NCI-H345 treated with DMSO at 0.1 percent for 48 hours (cell line): ENCODE measurements around the gene ALDH3A1.
A peak's percentile ranks its signal among the peaks of the same experiment; 100 is the strongest.

Source experiments
- DNase-seq: peaks from one replicate; lab custom pipeline; 2025; ENCODE audit not compliant: unreplicated experiment; lab: John Stamatoyannopoulos, UW

The ALDH3A1 gene

DNA sequence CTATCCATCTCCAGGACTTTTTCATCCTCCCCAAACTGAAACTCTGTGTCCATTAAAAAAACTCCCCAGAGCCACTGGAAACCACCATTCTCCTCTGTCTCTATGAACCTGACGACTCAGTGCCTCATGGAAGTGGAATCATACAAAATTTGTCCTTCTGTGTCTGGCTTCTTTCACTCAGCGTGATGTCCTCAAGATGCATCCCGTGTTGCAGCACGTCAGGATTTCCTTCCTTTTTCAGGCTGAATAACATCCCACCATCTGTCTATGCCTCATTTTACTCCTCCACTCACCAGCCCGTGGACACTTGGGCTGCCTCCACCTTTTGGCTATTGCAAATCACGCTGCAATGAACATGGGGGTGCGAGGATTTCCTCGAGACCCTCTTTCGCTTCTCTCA, 12.6 kb upstream of the ALDH3A1 start:
- no peak for DNase-seq

DNA sequence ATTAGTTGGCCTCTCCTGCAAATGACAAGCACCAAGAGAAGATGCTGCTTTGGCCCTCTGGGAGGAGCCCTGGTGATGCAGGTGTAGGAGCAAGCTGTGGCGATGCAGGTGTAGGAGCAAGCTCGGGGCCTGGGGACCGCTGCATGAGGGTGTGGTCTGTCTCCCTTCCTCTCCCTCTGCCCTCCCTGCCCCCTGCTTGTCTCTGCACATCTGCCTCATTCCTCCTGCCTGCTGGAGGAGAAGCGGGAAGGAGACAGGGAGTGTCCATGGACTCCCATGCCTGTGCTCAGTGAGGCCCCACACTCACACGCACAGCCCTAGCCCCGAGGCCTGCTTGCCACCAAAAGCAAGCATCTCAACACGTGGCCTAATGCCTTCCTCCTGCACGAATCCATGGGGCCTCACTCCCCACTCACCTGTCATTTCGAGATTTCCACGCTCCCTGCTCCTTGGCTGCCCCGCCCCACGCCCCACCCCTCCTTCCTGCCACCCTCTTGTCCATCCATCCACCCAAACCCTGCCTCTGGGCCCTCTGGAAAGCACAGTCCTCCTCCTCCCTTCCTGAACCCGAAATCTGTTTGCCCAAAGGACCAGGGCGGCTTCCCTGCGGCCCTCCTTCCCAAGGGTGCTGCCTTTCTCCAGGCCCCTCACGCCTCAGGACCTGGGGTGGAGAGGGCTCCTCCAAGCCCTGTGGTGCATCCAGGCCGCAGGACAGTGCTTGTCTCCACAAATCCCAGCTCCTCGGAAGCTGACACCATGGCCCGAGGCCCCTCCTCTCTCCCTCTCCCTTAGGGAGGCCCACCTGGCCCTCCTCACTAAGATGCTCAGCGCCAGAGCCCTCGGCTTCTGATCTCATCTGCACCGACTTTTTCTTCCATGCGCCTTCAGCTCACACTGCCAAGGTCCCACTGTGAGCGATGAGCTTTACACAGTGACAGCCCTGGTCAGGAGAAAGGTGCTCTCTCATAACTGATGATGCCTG, 11.8 kb upstream of the ALDH3A1 start:
- DNase-seq, result no peak

DNA sequence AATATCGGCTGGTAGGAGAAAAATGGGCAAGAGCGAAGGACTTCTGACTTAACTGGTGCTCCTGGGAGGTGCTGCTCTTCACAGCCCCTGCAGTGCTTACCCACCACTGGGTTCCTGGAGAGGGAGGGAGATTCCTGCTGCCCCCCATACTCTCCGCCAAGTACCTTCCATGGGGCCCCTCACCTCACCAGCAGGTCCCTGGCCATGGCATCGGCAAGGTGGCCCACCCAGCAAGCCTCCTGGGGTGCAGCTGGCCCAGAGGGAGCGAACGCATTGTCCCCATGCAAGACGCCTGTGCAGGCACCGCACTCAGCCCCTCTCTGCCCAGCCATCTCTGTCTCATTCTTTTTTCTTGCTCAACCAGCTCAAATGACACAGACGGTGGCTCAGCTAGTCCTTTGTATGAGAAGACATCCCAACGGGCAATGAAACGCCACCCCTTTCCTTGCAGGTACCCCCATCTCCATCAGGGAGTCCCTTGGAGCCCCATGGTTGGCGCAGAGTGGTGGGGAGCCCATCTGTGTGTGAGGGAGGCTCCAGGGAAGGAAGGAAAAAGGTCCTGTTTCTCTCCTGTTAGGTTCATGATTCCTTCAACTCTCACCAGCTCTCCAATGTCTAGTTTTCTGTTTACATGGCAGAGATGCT, 9.6 kb upstream of the ALDH3A1 start:
- no peak for DNase-seq

DNA sequence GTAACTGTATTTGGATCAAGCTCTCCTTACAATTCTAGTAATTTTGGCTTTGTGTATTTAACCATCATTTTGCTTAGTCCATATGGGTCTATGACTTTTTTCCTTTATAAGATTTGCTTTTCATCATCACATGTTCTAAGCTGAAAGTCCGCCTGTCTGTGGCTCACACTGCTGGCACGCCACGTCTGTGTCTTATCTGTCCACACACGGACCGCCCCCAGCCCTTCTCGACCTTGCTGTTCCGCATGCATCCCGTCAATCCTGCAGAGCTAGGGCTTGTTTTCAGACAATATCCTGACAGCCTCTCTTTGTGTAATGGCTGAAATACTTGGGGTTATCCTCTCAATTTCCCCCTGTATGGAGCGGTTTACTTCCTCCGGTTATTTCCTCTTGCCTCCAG, 8.4 kb upstream of the ALDH3A1 start:
- DNase-seq, result no peak

DNA sequence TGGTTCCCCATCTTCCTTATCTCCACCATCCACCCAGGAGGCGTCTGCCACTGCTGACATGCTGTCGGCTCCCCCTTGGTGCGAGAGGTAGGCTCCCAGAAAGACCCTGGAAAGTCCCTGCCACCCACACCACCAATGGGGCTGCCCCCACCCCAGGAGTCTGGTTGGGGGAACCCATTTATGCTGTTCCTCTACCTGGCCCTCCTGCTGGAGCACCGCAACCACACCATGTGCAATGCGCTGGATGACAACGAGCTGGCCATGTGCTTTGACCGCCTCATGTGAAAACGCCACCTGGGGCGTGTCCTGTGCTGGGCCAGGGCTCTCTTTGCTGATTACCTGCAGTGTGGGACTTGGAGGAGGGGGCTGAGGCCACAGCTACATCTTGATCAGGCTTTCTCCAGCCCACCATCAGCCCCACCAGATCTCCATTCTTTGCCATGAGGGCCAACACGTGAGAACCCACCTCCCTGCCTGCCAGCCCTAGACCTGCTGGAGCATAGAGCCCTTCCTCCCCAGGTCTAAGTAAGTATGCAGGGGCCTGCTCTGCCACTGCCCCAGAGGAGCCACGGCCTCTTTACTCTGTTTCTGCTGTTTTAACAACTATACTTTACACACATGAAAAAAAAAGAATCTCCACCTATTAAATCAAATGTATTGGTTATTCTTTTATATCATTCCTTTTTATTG, 7.9 kb upstream of the ALDH3A1 start:
- DNase-seq, result no peak

DNA sequence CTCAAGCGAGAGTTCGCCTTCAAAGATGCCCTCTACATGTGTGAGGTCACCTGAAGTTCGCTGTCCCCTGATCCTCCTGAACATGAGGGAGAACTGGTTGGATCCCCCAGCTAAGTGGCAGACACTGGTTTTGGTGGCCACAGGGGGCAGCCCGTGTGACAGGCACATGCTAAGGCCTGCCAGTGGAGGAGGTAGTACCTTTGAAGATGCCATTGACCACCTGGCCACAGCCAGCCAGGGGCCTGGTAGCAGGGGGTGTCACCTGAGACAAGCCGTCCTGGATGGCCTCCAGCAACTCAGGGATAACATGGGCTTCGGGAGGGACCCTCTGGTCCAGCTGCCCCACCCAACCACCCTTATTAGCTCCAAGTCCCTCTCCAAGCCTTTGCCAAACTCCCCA, 7.3 kb upstream of the ALDH3A1 start:
- no peak for DNase-seq

DNA sequence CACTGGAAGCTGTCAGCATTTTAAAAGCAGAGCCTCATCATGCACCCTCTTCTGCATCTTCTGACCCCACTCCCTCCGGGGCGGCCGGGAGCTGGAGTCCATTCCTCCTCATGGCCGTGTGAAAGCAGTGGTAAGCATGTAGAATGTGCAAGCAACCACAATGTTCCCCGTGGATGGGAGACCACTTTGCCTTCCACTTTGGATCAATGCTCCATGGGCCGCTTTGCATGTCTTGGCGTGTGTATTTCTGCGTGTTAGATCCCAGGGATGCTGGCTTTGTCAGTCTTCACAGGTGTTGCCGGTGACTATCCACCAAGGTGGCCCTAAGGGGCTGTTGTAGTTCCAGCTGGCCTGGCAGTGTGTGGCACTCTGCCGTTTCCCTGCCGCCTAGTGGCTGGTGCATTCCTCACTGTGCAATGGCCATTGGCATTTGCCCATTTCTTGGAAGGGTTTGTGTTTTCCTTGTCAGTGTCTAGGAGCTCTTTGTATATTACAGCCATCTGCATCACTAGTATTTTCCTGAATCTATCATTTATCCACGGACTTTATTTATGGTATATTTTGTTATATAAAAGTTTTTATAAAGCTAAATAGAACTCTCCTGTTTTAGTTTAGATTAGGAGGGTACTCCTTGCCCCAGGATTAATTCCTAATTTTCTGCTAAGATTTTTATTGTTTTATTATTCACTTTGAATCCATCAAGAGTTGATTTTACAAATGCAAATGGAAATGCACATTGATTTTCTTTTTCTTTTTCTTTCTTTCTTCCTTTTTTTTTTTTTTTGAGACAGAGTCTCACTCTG, 5.8 kb upstream of the ALDH3A1 start:
- DNase-seq, result peak; percentile 20

DNA sequence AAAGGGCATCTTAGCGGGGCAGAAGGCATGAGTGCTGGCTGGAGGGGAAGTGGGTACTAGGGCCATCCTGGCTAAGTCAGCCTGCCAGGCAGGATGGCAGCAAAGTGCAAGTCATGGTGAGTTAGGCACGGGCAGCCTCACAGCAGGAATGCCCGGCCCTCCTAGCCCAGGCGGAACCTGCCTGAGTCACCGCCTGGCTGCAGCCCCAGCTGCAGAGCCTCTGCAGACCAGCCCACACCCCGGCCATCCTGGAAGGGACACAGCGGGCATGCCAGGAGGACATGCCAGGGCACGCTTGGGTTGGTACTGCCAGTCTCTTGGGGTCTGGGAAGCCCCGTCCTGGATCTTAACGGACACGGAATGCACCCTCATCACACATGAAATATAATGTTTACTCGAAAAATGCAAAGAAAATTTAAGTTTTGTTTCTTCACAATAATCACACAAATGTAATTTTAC, 5.0 kb upstream of the ALDH3A1 start:
- peak; percentile 8 for DNase-seq

DNA sequence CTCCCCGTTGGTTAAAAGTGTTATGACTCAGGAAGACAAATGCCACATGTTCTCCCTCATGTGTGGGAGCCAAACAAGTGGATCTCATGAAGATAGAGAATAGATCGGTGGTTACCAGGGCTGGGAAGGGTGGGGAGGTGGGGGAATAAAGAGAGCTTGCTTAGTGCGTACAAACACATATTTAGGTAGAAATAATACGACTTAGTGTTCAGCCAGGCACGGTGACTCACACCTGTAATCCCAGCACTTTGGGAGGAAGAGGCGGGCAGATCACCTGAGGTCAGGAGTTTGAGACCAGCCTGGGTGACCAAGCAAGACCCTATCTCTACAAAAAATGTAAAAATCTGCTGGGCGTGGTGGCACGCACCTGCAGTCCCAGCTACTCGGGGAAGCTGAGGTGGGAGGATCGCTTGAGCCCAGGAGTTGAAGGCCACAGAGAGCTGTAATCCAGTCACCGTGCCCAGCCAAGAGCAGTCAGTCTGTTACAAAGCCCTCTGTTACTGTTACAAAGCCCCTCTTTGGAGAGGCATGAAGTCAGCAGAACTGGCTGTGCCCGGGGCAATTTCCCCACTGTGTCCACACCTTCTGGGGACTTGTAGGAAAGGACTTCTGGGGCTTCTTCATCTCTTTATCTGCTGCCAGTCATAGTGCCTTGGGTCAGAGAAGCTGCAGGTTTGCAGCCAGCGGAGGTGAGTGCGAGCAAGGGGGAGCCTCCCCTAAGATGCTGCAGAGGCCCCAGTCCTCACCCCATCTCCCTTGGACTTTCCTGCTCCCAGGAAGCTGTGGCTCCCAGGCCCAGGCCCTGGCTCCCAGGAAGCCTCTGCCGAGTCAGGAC, 4.3 kb upstream of the ALDH3A1 start:
- DNase-seq, result no peak

DNA sequence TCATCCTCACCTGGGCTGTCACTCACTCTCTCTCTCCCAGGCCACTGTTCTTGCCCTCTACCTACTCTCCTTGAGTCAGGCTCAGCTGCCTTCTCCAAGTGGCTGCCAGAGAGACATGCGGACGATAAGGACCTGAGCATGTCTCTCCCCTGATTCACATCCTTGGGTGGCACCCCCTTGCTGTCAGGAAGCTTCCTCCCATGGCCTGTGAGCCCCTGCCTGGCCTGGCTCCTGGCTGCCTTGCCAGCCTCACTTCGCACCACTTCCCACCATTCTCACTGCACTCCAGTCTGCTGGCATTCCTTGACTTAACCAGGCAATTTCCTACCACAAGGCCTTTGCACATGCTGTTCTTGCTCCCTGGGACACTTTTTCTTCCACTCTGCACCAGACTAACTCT, 2.7 kb upstream of the ALDH3A1 start:
- no peak for DNase-seq

DNA sequence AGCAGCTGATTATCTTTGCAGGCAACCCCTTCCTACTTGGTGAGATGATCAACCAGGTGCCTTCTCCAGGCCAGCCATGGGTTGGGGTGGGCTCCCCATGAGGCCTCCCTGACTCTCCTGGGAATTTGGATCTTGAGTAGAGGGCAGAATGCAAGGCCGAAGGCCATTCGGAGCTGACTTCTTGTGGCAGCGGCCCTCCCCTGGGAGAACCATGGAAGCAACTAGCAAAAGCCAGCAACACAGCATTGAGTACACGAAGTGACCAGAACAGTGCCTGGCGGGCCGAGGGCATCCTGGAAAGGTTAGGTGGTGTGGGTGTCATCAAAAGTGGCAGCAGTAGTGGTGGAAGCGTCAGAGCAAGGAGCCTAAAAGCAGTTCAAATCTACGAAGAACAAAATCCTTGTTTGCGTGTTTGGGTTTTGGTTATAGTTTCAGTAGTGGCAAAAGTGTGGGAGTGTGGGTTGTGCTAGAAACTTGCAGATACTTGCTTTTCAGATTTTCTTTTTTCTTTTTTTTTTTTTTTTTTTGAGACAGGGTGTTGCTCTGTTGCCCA, 2.0 kb upstream of the ALDH3A1 start:
- no peak for DNase-seq

DNA sequence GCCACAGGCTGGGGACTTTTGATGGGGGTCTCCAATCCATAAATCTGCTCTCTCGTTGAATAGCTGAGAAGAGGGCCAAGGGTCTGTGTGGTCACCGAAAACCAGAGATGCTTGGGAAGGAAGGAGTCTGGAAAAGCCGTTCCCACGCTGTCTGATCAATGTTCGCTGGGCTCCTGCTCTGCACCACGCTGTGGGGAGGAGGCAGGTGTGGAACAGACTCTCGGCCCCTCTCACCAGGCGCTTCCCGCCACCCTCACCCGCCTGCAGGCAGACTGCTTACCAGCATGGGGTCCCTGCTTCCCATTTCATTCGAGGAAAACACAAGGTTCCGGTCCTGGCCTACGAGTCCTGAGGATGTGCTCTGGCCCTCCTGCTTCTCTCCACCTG, 702 bp upstream of the ALDH3A1 start:
- no peak for DNase-seq

DNA sequence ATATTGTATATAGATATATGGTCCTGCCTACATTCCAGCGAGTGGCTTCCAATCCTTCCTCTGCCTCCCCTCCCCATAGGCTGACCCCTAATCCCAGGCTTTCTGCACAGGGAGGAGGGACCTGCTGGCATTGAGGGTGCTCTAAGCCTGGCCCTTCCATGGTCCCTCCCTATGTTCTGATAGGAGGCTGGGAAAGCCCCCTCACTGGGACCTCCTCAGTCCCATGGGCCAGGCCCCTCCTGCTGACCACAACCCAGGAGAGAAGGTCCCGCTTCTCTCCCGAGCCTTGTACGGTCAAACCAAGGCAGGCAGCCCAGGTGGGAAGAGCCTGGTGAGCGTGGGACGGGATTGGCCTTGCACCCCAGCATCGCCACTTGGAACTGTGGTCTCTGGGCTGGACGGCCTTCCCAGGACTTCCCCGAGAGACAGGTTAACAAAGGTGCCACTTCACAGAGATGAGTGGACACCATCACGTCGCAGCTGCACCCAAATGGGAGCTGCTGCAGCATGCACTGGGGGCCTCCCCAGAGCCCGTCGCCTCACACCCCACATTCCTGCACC, 859 bp downstream of the ALDH3A1 start:
- no peak for DNase-seq

DNA sequence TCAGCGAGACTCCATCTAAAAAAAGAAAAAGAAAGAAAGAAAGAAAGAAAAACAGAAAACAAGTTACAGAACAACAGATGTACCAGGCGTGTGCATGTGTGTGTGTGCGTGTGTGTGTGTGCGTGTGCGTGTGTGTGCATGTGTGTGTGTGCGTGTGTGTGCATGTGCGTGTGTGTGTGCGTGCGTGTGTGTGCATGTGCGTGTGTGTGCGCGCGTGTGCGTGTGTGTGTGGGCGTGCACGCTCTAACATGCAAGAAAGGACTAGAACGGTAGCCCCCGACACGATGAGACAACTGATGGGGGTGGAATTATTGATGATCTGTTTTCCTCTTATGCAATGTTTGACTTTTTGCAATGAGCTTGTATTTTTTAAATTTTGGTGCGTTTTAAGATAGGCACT, 1.6 kb downstream of the ALDH3A1 start:
- no peak for DNase-seq

DNA sequence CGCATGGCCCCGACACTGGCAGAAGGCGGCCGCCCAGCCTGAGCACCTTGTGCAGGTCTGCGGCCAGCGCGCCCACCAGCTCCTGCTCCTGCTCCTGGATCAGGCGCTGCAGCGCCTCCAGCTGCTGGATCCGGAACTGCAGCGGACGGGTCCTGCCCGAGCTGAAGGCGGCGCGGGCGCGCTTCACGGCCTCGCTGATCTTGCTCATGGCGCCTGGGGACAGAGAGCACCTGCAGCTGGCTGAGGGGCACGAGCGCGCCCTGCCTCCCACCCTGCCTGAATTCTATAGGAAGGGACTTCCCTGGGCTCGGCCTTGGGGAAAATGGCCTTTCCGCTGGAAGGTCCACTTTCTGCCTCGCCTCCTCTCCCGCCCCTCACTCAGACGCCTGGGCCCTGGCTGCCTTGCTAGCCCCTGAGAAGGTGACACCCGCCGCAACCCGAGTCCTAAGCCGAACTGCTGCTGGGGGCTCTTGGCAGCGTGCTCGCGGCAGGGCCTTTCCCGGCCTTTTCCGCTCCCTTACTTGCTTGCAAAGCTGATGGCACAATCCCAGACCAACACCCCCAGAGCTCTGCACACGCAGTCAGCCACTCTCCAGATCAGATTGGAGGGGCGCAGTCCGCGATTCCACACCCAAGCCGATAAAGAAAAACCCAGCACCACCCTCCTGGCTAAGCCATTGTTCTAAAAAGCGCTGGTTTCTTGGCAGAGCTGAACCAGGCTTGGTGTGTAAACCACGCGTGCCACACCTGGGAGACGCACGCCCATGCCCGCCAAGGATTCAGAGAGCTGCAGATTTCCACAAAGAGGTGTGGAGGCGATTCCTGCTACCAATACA, 3.0 kb downstream of the ALDH3A1 start:
- peak; percentile 26 for DNase-seq

DNA sequence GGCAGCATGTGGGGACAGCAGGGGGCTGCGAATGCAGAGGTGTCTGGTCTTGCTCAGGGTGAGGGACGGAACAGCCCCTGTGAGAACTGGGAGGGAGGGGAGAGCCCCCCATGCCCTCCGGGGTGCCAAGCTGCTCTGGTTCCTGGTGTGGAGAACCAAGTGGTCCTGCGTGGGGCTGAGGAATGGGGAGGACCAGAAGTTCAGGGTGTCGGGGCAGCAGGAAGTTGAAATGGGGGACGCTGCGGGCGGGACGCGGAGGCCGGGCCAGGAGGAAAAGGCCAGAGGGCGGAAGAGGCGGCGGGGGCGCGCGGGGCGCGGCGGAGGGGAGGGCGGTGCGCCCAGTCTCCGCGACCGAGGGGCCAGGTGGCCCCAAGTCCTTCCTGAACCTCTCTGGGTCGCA, 3.6 kb downstream of the ALDH3A1 start:
- no peak for DNase-seq

DNA sequence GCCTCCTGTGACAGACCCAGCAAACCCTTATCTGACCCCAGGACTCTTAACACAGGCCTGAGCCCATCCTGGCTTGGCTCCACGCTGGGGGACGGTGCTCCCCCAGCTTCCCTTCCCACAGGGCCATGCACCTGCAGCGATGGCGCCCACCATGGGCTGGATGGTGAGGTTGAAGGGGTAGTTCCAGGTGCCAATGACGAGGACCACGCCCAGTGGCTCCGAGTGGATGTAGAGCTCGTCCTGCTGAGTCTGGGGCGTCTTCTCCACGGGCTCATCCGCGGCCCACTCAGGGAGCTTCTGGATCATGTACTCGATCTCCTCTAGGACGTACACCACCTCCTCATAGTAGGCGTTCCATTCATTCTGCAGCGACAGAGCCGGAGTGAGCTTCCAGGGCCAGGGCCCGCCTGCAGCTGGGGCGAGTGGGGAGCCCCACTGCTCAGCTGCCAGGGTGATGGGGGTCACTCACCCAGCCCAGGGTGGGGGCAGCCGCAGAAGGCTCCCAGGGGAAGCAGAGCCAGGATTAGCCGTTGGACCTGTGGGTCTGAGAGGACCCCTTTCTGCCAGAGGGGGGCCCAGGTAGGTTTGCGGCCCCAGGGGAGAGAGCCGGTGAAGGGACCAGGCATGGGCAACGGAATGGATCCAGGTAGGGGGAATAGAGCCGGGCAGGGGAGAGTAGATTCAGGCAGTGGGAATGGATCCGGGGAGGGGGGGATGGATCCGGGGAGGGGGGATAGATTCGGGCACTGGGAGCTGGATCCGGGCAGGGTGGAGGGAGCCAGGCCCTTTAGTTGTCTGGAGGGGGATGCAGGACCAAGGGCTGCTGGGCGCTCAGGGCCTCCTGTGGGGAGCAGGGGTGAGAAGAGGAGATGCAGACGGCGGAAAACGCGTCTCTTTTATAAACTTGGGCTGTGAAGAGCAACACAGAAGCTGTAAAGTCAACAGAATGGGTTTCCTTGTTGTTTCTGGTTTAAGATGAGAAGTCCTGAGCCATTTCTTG, 4.7 kb downstream of the ALDH3A1 start:
- DNase-seq, result no peak
